NB4 (cell line): ENCODE results near the gene DDX51.

Experiments
- CTCF ChIP-seq: IDR thresholded peaks from one replicate; pipeline ENCODE4 v1.5.1; 2012; ENCODE audit warnings: low read depth, low read length
- MYC ChIP-seq: IDR thresholded peaks from 2 replicates; pipeline ENCODE4 v1.6.1; 2011; ENCODE audit warnings: low read depth, low read length
- POLR2A ChIP-seq: IDR thresholded peaks from 2 replicates; pipeline ENCODE4 v1.6.1; 2011; ENCODE audit warnings: mild to moderate bottlenecking; ENCODE audit not compliant: insufficient read length; ENCODE audit errors: extremely low read depth
- TF ChIP-seq, protein P1 (sequence below): IDR thresholded peaks from 2 replicates; pipeline ENCODE4 v1.6.1; 2011; ENCODE audit warnings: low read depth, low read length

DNA sequence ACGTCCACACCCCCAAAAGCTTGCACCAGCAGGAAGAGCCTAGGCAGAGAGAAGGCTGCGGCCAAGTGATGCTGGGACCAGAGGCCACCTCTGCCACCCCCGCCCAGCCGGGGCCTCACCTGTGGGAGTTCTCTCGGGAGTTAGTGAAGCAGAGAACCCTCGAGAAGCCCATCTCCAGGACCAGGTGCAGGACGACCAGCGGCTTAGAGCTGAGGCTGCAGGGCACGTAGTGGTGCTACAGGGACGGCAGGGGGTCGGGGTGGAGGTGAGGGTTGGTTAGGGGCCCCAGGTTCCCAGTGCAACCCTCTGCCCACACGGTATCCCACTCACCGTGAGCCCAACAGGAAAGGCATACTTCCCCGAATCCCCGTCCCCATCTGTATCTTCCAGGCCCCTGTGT lies 3.6 kb downstream of the DDX51 start:
- TF ChIP-seq, protein P1, sequence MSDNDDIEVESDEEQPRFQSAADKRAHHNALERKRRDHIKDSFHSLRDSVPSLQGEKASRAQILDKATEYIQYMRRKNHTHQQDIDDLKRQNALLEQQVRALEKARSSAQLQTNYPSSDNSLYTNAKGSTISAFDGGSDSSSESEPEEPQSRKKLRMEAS, result no peak
- TF ChIP-seq MYC, result no peak
- no peak for TF ChIP-seq CTCF
- TF ChIP-seq POLR2A, result no peak
